HCT116 (cell line): ENCODE data around the gene DNAJA2. TPM values are rescaled to one million over a fixed set of nuclear protein-coding genes. Genes with fewer than 3 reads are reported as not detected.

Source experiments
- ATAC-seq: fragments of 200-7000 bp; cut with Tn5 transposase; 2 replicates; pipeline ENCODE4 v1.9.1; 2020; ENCODE audit warnings: mild to moderate bottlenecking, moderate library complexity
- BruUV-seq: library from RNA; stranded (reverse); fragments of 400-500 nt; replicated peaks from 2 replicates; lab custom pipeline; 2021; lab: Mats Ljungman, UMichigan
- CTCF ChIA-PET: fragments of 300-600 bp; sonication (Branson Sonifier 250); formaldehyde crosslinking; loops from one replicate; lab custom pipeline; 2021; ENCODE audit warnings: antibody characterized with exemption; lab: Charles Lee
- POLR2A ChIA-PET: fragments of 300-600, 350-600 bp; sonication (Branson Sonifier 250); formaldehyde crosslinking; loops from one replicate; lab custom pipeline; 2021; ENCODE audit warnings: antibody characterized with exemption; lab: Charles Lee
- RAD21 ChIA-PET, 2 experiments: fragments of 300-600 bp; sonication (Branson Sonifier 250); formaldehyde crosslinking; loops; one replicate each; lab custom pipeline; 2023; ENCODE audit warnings: low total read pairs in 2 of 2; ENCODE audit not compliant: uncharacterized antibody in 2 of 2, unreplicated experiment in 2 of 2, low non-redundant PET in 1 of 2; lab: Charles Lee
- DNase-seq: peaks from one replicate; pipeline ENCODE4 v3.0.0-alpha.2; 2010; ENCODE audit warnings: low read depth, low spot score
- H2AFZ ChIP-seq: fragments of 200-600 bp; shearing (Covaris generic), sonication (generic); 2 replicates; pipeline ENCODE4 v1.6.1; 2017; ENCODE audit warnings: low read depth, mixed run types, mixed read lengths, antibody characterized with exemption, low read length; ENCODE audit not compliant: poor library complexity, severe bottlenecking
- H3K27ac ChIP-seq: 2 replicates; pipeline ENCODE4 v1.5.1; 2012; ENCODE audit warnings: low read depth, low read length
- H3K27me3 ChIP-seq: fragments of 200-600 bp; sonication (generic); 2 replicates; pipeline ENCODE4 v1.6.1; 2016; ENCODE audit warnings: mixed run types, low read length, mixed read lengths; ENCODE audit not compliant: insufficient read depth
- H3K36me3 ChIP-seq, 2 experiments: fragments of 200-500 bp in 1 of 2; fragments of 200-600 bp in 1 of 2; sonication (Bioruptor generic) in 1 of 2; sonication (generic) in 1 of 2; 2 replicates each; pipeline versions ENCODE4 v1.5.1 to v1.6.1; 2014 to 2016; ENCODE audit warnings: low read length in 2 of 2, inconsistent platforms in 1 of 2, mixed read lengths in 1 of 2, mixed run types in 1 of 2; ENCODE audit not compliant: insufficient read depth in 2 of 2, control insufficient read depth in 1 of 2
- H3K4me1 ChIP-seq, 2 experiments: fragments of 200-600 bp in 1 of 2; sonication (generic) in 1 of 2; 2 replicates each; pipeline versions ENCODE4 v1.5.1 to v1.6.1; 2012 to 2017; ENCODE audit warnings: low read length in 2 of 2, inconsistent platforms in 1 of 2, mild to moderate bottlenecking in 1 of 2, mixed read lengths in 1 of 2, mixed run types in 1 of 2, moderate library complexity in 1 of 2; ENCODE audit not compliant: insufficient read depth in 2 of 2, control insufficient read depth in 1 of 2
- H3K4me2 ChIP-seq: fragments of 200-600 bp; sonication (generic); 2 replicates; pipeline ENCODE4 v1.6.1; 2017; ENCODE audit warnings: mixed run types, low read length, mixed read lengths
- H3K4me3 ChIP-seq, 2 experiments: fragments of 200-600 bp in 1 of 2; sonication (generic) in 1 of 2; replicated peaks in 1 of 2; 2 replicates each; pipeline ENCODE4 v1.5.1; 2011 to 2016; ENCODE audit warnings: low read length in 2 of 2, control low read depth in 1 of 2, low read depth in 1 of 2, mild to moderate bottlenecking in 1 of 2, mixed read lengths in 1 of 2, mixed run types in 1 of 2
- H3K79me2 ChIP-seq: fragments of 200-600 bp; sonication (generic); 2 replicates; pipeline ENCODE4 v1.6.1; 2017; ENCODE audit warnings: mild to moderate bottlenecking, mixed run types, low read length, moderate library complexity, mixed read lengths; ENCODE audit not compliant: insufficient read depth
- H3K9ac ChIP-seq: fragments of 200-600 bp; sonication (generic); 2 replicates; pipeline ENCODE4 v1.6.1; 2016; ENCODE audit warnings: low read length, mixed read lengths
- H3K9me2 ChIP-seq: fragments of 200-600 bp; sonication (generic), shearing (Covaris generic); 2 replicates; pipeline ENCODE4 v1.6.1; 2017; ENCODE audit warnings: mixed run types, mild to moderate bottlenecking, moderate library complexity; ENCODE audit not compliant: insufficient read depth
- H3K9me3 ChIP-seq, 2 experiments: fragments of 200-500 bp in 1 of 2; fragments of 200-600 bp in 1 of 2; sonication (Bioruptor generic) in 1 of 2; sonication (generic) in 1 of 2; 2 replicates each; pipeline ENCODE4 v1.6.1; 2014 to 2017; ENCODE audit warnings: low read length in 2 of 2, mixed read lengths in 2 of 2, inconsistent platforms in 1 of 2, low read depth in 1 of 2, mild to moderate bottlenecking in 1 of 2, mixed run types in 1 of 2, moderate library complexity in 1 of 2; ENCODE audit not compliant: control insufficient read depth in 1 of 2, insufficient read depth in 1 of 2
- H4K20me1 ChIP-seq: fragments of 200-600 bp; sonication (generic), shearing (Covaris generic); 2 replicates; pipeline ENCODE4 v1.6.1; 2017; ENCODE audit warnings: mixed run types, mild to moderate bottlenecking, moderate library complexity; ENCODE audit not compliant: insufficient read depth
- ATF3 ChIP-seq: IDR thresholded peaks from 2 replicates; pipeline ENCODE4 v1.6.1; 2012
- CEBPB ChIP-seq: IDR thresholded peaks from 2 replicates; pipeline ENCODE4 v1.6.1; 2012; ENCODE audit warnings: low read depth
- EGR1 ChIP-seq: IDR thresholded peaks from 2 replicates; pipeline ENCODE4 v1.6.1; 2012; ENCODE audit warnings: low read depth
- ELF1 ChIP-seq: IDR thresholded peaks from 2 replicates; pipeline ENCODE4 v1.6.1; 2012; ENCODE audit warnings: low read depth, borderline replicate concordance
- EZH2 ChIP-seq: fragments of 200-600 bp; sonication (generic); IDR thresholded peaks from 2 replicates; pipeline ENCODE4 v1.6.1; 2017; ENCODE audit warnings: antibody characterized with exemption, mixed run types
- EZH2phosphoT487 ChIP-seq: fragments of 200-600 bp; IDR thresholded peaks from 2 replicates; pipeline ENCODE4 v1.6.1; 2018; ENCODE audit warnings: antibody characterized with exemption, borderline replicate concordance
- FOSL1 ChIP-seq: IDR thresholded peaks from 2 replicates; pipeline ENCODE4 v1.6.1; 2012; ENCODE audit warnings: low read depth
- JUND ChIP-seq: IDR thresholded peaks from 2 replicates; pipeline ENCODE4 v1.6.1; 2012
- MAX ChIP-seq: IDR thresholded peaks from 2 replicates; pipeline ENCODE4 v1.6.1; 2012
- POLR2AphosphoS5 ChIP-seq: IDR thresholded peaks from 2 replicates; pipeline ENCODE4 v1.6.1; 2011; ENCODE audit warnings: mild to moderate bottlenecking, low read depth, low read length, moderate library complexity
- SIN3A ChIP-seq: IDR thresholded peaks from 2 replicates; pipeline ENCODE4 v1.6.1; 2012; ENCODE audit warnings: low read depth
- SP1 ChIP-seq: IDR thresholded peaks from 2 replicates; pipeline ENCODE4 v1.6.1; 2012; ENCODE audit warnings: low read depth
- SRF ChIP-seq: IDR thresholded peaks from 2 replicates; pipeline ENCODE4 v1.6.1; 2012; ENCODE audit warnings: low read depth
- TCF7L2 ChIP-seq: IDR thresholded peaks from 2 replicates; pipeline ENCODE4 v1.7.0; 2011; ENCODE audit warnings: borderline replicate concordance, inconsistent platforms; ENCODE audit not compliant: insufficient read depth, insufficient read length; ENCODE audit errors: extremely low read depth
- YY1 ChIP-seq: IDR thresholded peaks from 2 replicates; pipeline ENCODE4 v1.6.1; 2011; ENCODE audit warnings: low read length, low read depth, moderate library complexity, mild to moderate bottlenecking; ENCODE audit not compliant: insufficient replicate concordance; ENCODE audit errors: extremely low read depth
- ZBTB33 ChIP-seq: IDR thresholded peaks from 2 replicates; pipeline ENCODE4 v1.6.1; 2011; ENCODE audit warnings: mild to moderate bottlenecking, low read length, moderate library complexity; ENCODE audit not compliant: insufficient replicate concordance; ENCODE audit errors: extremely low read depth
- ZFX ChIP-seq: fragments of 450-650 bp; IDR thresholded peaks from 2 replicates; pipeline ENCODE4 v1.6.1; 2017
- ZNF274 ChIP-seq: fragments of 200-500 bp; sonication (Bioruptor generic); IDR thresholded peaks from 2 replicates; pipeline ENCODE4 v1.6.1; 2014; ENCODE audit warnings: mild to moderate bottlenecking, low read depth, low read length, inconsistent platforms
- intact Hi-C: fragments of 100-400 bp; cut with micrococcal nuclease; formaldehyde crosslinking; loops from 2 replicates; pipeline ENCODE4 v1.10.0; 2022
- total RNA-seq: library from RNA; stranded (reverse); gene quantifications from one replicate; pipeline ENCODE4 v1.2.1, GENCODE V29; 2021; ENCODE audit not compliant: unreplicated experiment

Gene DNAJA2
- total RNA-seq, 1 experiment from 2014 or later = 68.2 TPM

GRCh38 chr16:46997844-46998243 is 24.4 kb upstream of the DNAJA2 start:
- H3K79me2 ChIP-seq = no peaks in the 10 kb centered on the region
- no peak overlapping the region for H3K9ac ChIP-seq
- DNase-seq (no peak), ATAC-seq (no peak)
- H3K27me3 ChIP-seq = no peaks in the 10 kb centered on the region
- RAD21 ChIA-PET = no interaction called here
- H2AFZ ChIP-seq = no peak overlapping the region
- CTCF ChIA-PET = no interaction called here
- H4K20me1 ChIP-seq = no peaks in the 10 kb centered on the region
- H3K9me2 ChIP-seq = no peaks in the 10 kb centered on the region
- no TSS peak for BruUV-seq
- no peaks in the 10 kb centered on the region for H3K4me1 ChIP-seq
- no peaks in the 10 kb centered on the region for H3K36me3 ChIP-seq
- POLR2A ChIA-PET = no interaction called here
- no peaks in the 10 kb centered on the region for H3K9me3 ChIP-seq
- no peak overlapping the region for H3K4me2 ChIP-seq
- H3K4me3 ChIP-seq = no peak overlapping the region
- TF ChIP-seq ATF3 = no peak
- H3K27ac ChIP-seq = no peak overlapping the region
- intact Hi-C loops = no loop called here

GRCh38 chr16:46996952-46997458 is 23.5 kb upstream of the DNAJA2 start:
- no peaks in the 10 kb centered on the region for H3K36me3 ChIP-seq
- ChIA-PET RAD21 (no interaction called here), POLR2A (no interaction called here), CTCF (no interaction called here)
- no peak overlapping the region for H3K27ac ChIP-seq
- no peaks in the 10 kb centered on the region for H3K79me2 ChIP-seq
- no peaks in the 10 kb centered on the region for H3K27me3 ChIP-seq
- no TSS peak for BruUV-seq
- H3K4me1 ChIP-seq = no peaks in the 10 kb centered on the region
- DNase-seq = no peak
- H3K9ac ChIP-seq = no peak overlapping the region
- H3K9me3 ChIP-seq = no peaks in the 10 kb centered on the region
- no peak overlapping the region for H3K4me3 ChIP-seq
- no peak overlapping the region for H3K4me2 ChIP-seq
- no peaks in the 10 kb centered on the region for H3K9me2 ChIP-seq
- no peak for ATAC-seq
- H4K20me1 ChIP-seq = no peaks in the 10 kb centered on the region
- TF ChIP-seq SP1 (no peak), ELF1 (no peak), FOSL1 (no peak), SRF (no peak), ZBTB33 (no peak), EGR1 (no peak), ATF3 (no peak), EZH2phosphoT487 (no peak), JUND (no peak), SIN3A (no peak), POLR2AphosphoS5 (no peak), TCF7L2 (no peak), CEBPB (no peak), MAX (no peak), EZH2 (no peak), ZFX (no peak), ZNF274 (no peak), YY1 (no peak)
- intact Hi-C loops = no loop called here
- no peak overlapping the region for H2AFZ ChIP-seq
